Measurements from ENCODE around the gene MEX3D.

GRCh38 chr19:1606138-1606651 is 38.1 kb upstream of the MEX3D start:
- TF ChIP-seq YY1 (IDR thresholded peaks at IDR 0.05; ENCODE audit: insufficient read depth, insufficient read length), result no peak
- TF ChIP-seq ZNF274 (IDR thresholded peaks at IDR 0.05; ENCODE audit: low read depth, low read length), result no peak
- no peak for TF ChIP-seq SUZ12 (IDR thresholded peaks at IDR 0.05; ENCODE audit: extremely low read depth, insufficient read depth, insufficient read length)
